ENCODE measurements around the gene SERPINA1. TPM values are rescaled to one million over a fixed set of nuclear protein-coding genes. Genes with fewer than 3 reads are reported as not detected.

SERPINA1 gene
- total RNA-seq (0.69 TPM in 1 of 2 replicates, not detected in the other), polyA plus RNA-seq (2.6 TPM in 1 of 2 replicates, not detected in the other)

- H3K9me3 ChIP-seq (ENCODE audit: low read depth) = no peaks in the 10 kb centered on the region
- H3K27me3 ChIP-seq = no peaks in the 10 kb centered on the region
- no peaks in the 10 kb centered on the region for H3K36me3 ChIP-seq
- H3K27ac ChIP-seq = no peak within 1 kb of the TSS
- DNase-seq (ENCODE audit: low read depth in 1 of 2, low spot score in 1 of 2) = no peak
- H3K4me1 ChIP-seq (ENCODE audit: low read depth) = no peaks in the 10 kb centered on the region
- no peak within 1 kb of the TSS for H3K4me3 ChIP-seq
- TF ChIP-seq CTCF (IDR thresholded peaks at IDR 0.05; ENCODE audit: low read depth, low read length) = no peak
Observed at GRCh38 chr14:94388384-94389103, at the start of gene SERPINA1. TSS of gene SERPINA1 (minus strand) at chr14:94388602. CDS start at chr14:94383237, 5,365 bp downstream.

- no peak overlapping the region for H3K4me3 ChIP-seq
- H3K9me3 ChIP-seq (ENCODE audit: low read depth) = no peaks in the 10 kb centered on the region
- no peak for DNase-seq (ENCODE audit: low read depth in 1 of 2, low spot score in 1 of 2)
Observed at GRCh38 chr14:94428610-94429009, 40.2 kb upstream of the SERPINA1 start.

GRCh38 chr14:94427016-94427613 lies 38.7 kb upstream of the SERPINA1 start:
- Histone ChIP-seq H3K4me3 (no peak overlapping the region), H3K36me3 (no peaks in the 10 kb centered on the region), H3K9me3 (ENCODE audit: low read depth) (no peaks in the 10 kb centered on the region), H3K4me1 (ENCODE audit: low read depth) (no peaks in the 10 kb centered on the region), H3K27me3 (peaks cover 3% of the 10 kb centered on the region), H3K27ac (no peak overlapping the region)
- no peak for DNase-seq (ENCODE audit: low read depth in 1 of 2, low spot score in 1 of 2)
- no peak for TF ChIP-seq CTCF (IDR thresholded peaks at IDR 0.05; ENCODE audit: low read depth, low read length)

More at GRCh38 chr14:94428610-94429009, 40.2 kb upstream of the SERPINA1 start:
- Histone ChIP-seq H3K27ac (no peak overlapping the region), H3K4me1 (ENCODE audit: low read depth) (no peaks in the 10 kb centered on the region), H3K27me3 (peaks cover 6% of the 10 kb centered on the region), H3K36me3 (no peaks in the 10 kb centered on the region)
- no peak for TF ChIP-seq CTCF (IDR thresholded peaks at IDR 0.05; ENCODE audit: low read depth, low read length)

GRCh38 chr14:94426526-94426925 lies 38.1 kb upstream of the SERPINA1 start:
- H3K36me3 ChIP-seq = no peaks in the 10 kb centered on the region
- H3K4me1 ChIP-seq (ENCODE audit: low read depth) = no peaks in the 10 kb centered on the region
- no peak for DNase-seq (ENCODE audit: low read depth in 1 of 2, low spot score in 1 of 2)
- no peak overlapping the region for H3K27ac ChIP-seq
- H3K27me3 ChIP-seq = peaks cover 4% of the 10 kb centered on the region
- no peak for TF ChIP-seq CTCF (IDR thresholded peaks at IDR 0.05; ENCODE audit: low read depth, low read length)
- H3K9me3 ChIP-seq (ENCODE audit: low read depth) = no peaks in the 10 kb centered on the region
- H3K4me3 ChIP-seq = no peak overlapping the region

GRCh38 chr14:94424371-94424770 lies 36.0 kb upstream of the SERPINA1 start:
- no peaks in the 10 kb centered on the region for H3K36me3 ChIP-seq
- H3K27ac ChIP-seq = no peak overlapping the region
- H3K4me3 ChIP-seq = no peak overlapping the region
- no peaks in the 10 kb centered on the region for H3K9me3 ChIP-seq (ENCODE audit: low read depth)
- peaks cover 8% of the 10 kb centered on the region for H3K27me3 ChIP-seq
- H3K4me1 ChIP-seq (ENCODE audit: low read depth) = no peaks in the 10 kb centered on the region
- TF ChIP-seq CTCF (IDR thresholded peaks at IDR 0.05; ENCODE audit: low read depth, low read length) = no peak
- DNase-seq (ENCODE audit: low read depth in 1 of 2, low spot score in 1 of 2) = no peak
